Sigmoid colon (tissue), 7 donors: ENCODE measurements around the gene GPAT2. TPM values are rescaled to one million over a fixed set of nuclear protein-coding genes. Genes with fewer than 3 reads are reported as not detected.
"Not testable (repeated sequence)": the region's sequence is repeated elsewhere in the genome, so short reads cannot be mapped to it uniquely, and the experiment has no call there.

ENCODE experiments used
- DNase-seq: peaks from one replicate; pipeline ENCODE4 v3.0.0-alpha.2; 2019
- H3K27ac ChIP-seq, 4 donors: fragments of 200-600 bp; sonication (generic); one replicate each; pipeline ENCODE4 v1.5.1; 2016 to 2019; ENCODE audit warnings: mild to moderate bottlenecking in 1 of 4
- H3K27me3 ChIP-seq, 3 donors: fragments of 200-600 bp; sonication (generic); one replicate each; pipeline ENCODE4 v1.5.1; 2019; ENCODE audit warnings: mild to moderate bottlenecking in 1 of 3
- H3K36me3 ChIP-seq, 4 donors: fragments of 200-600 bp; sonication (generic); one replicate each; pipeline ENCODE4 v1.5.1; 2016 to 2019
- H3K4me1 ChIP-seq, 4 donors: fragments of 200-600 bp; sonication (generic); one replicate each; pipeline ENCODE4 v1.5.1; 2017 to 2019
- H3K4me3 ChIP-seq, 4 donors: fragments of 200-600 bp; sonication (generic); one replicate each; pipeline ENCODE4 v1.5.1; 2017 to 2019; ENCODE audit warnings: mild to moderate bottlenecking in 2 of 4, moderate library complexity in 1 of 4
- H3K9me3 ChIP-seq, 4 donors: fragments of 200-600 bp in 3 of 4; sonication (generic) in 3 of 4; one replicate each; pipeline versions ENCODE4 v1.5.1 to v1.6.1; 2013 to 2019
- EP300 ChIP-seq, 4 donors: sonication (generic); formaldehyde crosslinking; IDR thresholded peaks; one replicate each; pipeline ENCODE4 v1.6.1; 2017; ENCODE audit warnings: antibody characterized with exemption in 4 of 4
- POLR2A ChIP-seq, 2 donors: fragments of 450-650 bp; IDR thresholded peaks; one replicate each; pipeline ENCODE4 v1.6.1; 2016; ENCODE audit warnings: antibody characterized with exemption in 2 of 2, mild to moderate bottlenecking in 2 of 2, moderate library complexity in 2 of 2
- POLR2AphosphoS5 ChIP-seq, 4 donors: sonication (generic); formaldehyde crosslinking; IDR thresholded peaks; one replicate each; pipeline ENCODE4 v1.6.1; 2017; ENCODE audit warnings: antibody characterized with exemption in 4 of 4
- WGBS, 2 donors: extraction: QIAGEN DNeasy Blood & Tissue Kit; methylation state at CpG; one replicate each; pipeline ENCODE4 v1.1.7; 2013; 5-methylcytosine and 5-hydroxymethylcytosine counted together
- intact Hi-C: fragments of 100-400 bp; cut with DNase I; formaldehyde crosslinking; loops from one replicate; pipeline ENCODE4 v1.15.1; 2023
- polyA plus RNA-seq, 3 donors: library from polyadenylated mRNA; stranded (reverse); fragments of 200-250 nt; gene quantifications; one replicate each; pipeline ENCODE4 v1.2.3, GENCODE V29; 2013
- total RNA-seq, 4 donors: library from RNA; depleted of rRNA; stranded (reverse); fragments of >200 nt; gene quantifications; one replicate each; pipeline ENCODE4 v1.1.0, GENCODE V29; 2016
- TF ChIP-seq, protein P1 (sequence below), 4 experiments: fragments of 450-650 bp in 3 of 4; fragments of 200-600 bp in 1 of 4; IDR thresholded peaks; one replicate each; pipeline ENCODE4 v1.5.1; 2016 to 2019; ENCODE audit warnings: antibody characterized with exemption in 4 of 4, mild to moderate bottlenecking in 3 of 4, moderate library complexity in 2 of 4
- donor health status: healthy with polysubstance abuse.
- donor health status: Bipolar disorder and iron deficiency.
- donor health status: healthy.

The GPAT2 gene
- total and polyA plus RNA-seq, 7 donors, result 0.23 to 5.1 (median 1.8) TPM

DNA sequence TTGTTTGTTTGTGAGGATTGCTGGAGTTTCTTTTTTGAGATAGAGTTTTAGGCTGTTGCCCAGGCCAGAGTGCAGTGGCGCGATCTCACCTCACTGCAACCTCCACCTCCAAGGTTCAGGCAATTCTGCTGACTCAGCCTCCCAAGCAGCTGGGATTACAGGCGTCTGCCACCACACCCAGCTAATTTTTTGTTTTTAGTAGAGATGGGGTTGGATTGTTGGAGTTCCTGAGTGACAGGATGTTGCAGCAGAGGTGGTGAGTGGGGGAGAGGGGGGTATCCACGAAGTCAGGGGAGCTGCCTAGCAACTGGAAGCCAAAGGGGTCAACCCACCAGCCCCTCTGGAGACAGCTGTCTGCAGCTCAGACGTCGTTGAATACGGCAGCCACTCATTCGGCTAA, 35.2 kb upstream of the GPAT2 start:
- H3K4me3 ChIP-seq, H3K36me3 ChIP-seq, H3K27ac ChIP-seq, H3K27me3 ChIP-seq, DNase-seq, intact Hi-C loops, H3K9me3 ChIP-seq, H3K4me1 ChIP-seq: not testable (repeated sequence)
- 57 to 61% methylated on average over 6 of the region's 8 CpGs for WGBS, 2 donors

DNA sequence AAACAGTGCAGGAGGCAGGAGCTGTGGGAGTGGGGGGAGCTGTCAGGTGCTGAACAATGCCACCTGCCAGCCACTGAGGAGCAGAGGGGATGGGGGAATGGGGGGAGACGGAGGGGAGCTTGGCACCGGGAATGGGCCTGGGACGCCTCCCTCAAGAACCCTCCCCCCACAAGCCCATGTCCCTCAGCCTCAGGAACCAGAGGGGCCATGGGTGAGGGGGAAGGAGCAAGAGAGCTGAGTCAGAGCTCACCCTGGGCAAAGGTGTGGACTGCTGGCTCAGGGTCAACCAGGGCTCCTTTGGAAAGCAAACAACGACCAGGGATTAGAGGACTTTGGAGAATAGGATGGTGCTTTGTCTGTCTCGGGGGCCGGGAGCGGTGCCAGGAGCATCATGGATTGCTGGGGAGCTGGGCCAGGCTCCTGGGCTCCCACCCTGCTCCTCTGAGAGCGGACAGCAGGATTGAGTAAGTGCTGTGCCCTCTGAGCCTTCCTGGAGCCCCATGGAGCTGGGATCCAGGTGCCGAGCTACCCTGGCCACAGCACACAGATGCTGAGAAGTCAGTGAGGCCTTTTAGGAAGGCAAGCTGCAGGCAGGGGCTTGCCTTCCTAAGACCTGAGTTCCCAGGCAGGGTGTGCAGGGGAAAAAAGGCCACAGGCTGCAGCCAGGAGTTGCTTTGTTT, 33.3 kb upstream of the GPAT2 start:
- H3K36me3 ChIP-seq, H3K27ac ChIP-seq, H3K4me3 ChIP-seq, DNase-seq, H3K4me1 ChIP-seq, H3K27me3 ChIP-seq, H3K9me3 ChIP-seq, intact Hi-C loops: not testable (repeated sequence)
- WGBS, 2 donors, result 28 to 70% methylated on average over 9 of the region's 9 CpGs

DNA sequence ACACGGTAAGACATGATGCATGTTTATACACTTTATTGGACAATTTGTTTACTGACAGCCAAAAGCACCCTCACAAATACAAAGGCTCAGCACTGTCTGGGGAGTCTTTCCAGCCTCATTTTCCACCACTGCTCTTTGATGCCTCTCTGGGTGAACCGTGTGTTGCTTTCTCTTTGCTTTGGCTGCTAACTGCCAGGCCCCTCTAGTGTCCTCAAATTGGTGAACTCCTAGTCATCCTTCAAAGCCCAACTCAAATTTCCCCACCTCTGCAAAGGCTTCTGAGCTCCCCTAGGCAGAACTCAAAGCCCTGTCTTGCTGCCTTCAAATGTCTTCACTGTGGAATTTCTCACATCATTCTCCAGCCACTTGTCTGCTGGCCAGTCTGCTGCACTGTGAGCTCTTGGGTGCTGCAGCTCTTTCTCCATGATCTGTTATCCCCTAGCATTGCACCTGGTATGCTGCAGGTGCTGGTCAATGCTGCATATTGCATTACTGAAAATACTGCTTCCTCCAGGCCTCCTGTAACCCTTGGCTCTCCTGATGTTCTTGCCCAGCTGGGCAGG, 32.5 kb upstream of the GPAT2 start:
- H3K4me1 ChIP-seq, intact Hi-C loops: not testable (repeated sequence)
- WGBS, 2 donors, result 73 to 74% methylated on average over 2 of the region's 2 CpGs

DNA sequence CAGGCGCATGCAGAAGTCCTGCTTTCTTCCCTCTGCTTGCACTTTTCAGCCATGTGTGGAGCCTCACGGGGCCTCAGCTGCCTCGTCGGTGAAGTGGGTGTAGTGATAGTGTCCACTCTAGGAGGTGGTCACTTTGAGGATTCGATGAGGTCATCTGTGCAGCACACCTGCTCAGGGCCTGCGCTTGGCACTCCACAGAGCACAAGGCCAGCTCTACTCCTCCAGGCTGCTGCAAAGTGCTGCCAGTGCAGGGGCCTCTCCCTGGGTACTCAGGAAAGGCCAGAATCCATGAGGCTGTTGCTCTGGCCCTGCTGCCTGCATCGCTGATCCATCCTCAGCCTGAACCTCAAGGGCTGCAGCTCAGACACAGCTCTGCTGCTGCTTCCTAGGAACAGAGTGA, 31.8 kb upstream of the GPAT2 start:
- H3K27ac ChIP-seq, H3K27me3 ChIP-seq, H3K4me3 ChIP-seq, H3K36me3 ChIP-seq, H3K9me3 ChIP-seq, H3K4me1 ChIP-seq, DNase-seq, intact Hi-C loops: not testable (repeated sequence)
- WGBS, 2 donors, result 94% methylated on average over 5 of the region's 7 CpGs

More for the DNA sequence above, 32.5 kb upstream of the GPAT2 start:
- not testable (repeated sequence) for H3K36me3 ChIP-seq, H3K27me3 ChIP-seq, DNase-seq, H3K4me3 ChIP-seq, H3K9me3 ChIP-seq, H3K27ac ChIP-seq

DNA sequence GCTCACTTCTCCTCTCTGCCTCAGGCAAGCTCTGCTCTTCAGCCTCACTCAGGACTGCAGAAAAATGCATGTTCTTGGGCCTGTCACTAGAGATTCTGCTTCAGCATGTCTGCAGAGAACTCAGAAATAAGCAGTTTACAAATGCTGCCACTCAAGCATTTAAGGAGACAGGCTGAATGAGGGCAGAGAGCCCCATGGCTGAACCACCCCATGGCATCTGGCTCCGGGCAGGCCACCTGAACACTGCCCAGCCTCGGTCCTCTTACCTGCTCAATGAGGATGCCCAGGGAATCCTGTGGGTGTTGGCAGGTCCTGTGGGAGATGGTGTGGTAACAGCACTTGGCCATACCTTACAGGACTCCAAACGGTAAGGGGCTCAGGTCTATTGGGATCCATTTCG, 31.2 kb upstream of the GPAT2 start:
- H3K27me3 ChIP-seq, H3K4me1 ChIP-seq, H3K27ac ChIP-seq, intact Hi-C loops, DNase-seq, H3K36me3 ChIP-seq, H3K4me3 ChIP-seq, H3K9me3 ChIP-seq: not testable (repeated sequence)
- WGBS, 2 donors, result 88 to 89% methylated on average over 4 of the region's 4 CpGs

DNA sequence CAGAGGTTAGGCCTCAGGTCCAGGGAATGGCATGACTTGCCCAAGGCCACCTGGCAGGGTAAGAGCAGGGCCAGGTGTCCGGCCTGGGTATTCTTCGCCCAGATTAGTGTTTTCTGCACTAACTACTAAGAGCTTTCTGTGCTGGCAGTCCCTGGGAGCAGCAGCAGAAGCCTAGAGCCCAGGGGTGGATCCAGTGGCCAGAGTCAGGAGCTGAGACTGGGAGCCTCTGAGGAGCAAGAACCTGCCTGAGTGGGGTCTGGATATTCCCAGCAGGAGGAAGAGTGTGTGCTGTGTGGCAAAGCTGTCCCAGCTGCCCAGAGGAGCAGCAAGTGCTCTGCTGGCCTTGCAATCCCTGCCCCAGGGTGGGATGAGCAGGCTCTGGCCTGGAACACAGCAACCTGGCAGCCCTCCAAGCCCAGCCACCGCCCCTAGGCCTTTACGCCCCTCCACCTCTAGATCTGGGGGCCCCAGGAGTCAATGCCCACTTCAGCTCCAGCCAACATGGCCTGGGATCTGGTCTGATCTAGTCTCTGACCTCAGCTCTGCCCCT, 30.7 kb upstream of the GPAT2 start:
- H3K4me3 ChIP-seq, result no peak overlapping the region
- intact Hi-C loops, result no loop called here
- H3K36me3 ChIP-seq, result no peaks in the 10 kb centered on the region
- no peak for TF ChIP-seq EP300 (IDR thresholded peaks at IDR 0.05)
- TF ChIP-seq POLR2A (IDR thresholded peaks at IDR 0.05), result no peak
- no peak for TF ChIP-seq POLR2AphosphoS5 (IDR thresholded peaks at IDR 0.05)
- TF ChIP-seq, protein P1, sequence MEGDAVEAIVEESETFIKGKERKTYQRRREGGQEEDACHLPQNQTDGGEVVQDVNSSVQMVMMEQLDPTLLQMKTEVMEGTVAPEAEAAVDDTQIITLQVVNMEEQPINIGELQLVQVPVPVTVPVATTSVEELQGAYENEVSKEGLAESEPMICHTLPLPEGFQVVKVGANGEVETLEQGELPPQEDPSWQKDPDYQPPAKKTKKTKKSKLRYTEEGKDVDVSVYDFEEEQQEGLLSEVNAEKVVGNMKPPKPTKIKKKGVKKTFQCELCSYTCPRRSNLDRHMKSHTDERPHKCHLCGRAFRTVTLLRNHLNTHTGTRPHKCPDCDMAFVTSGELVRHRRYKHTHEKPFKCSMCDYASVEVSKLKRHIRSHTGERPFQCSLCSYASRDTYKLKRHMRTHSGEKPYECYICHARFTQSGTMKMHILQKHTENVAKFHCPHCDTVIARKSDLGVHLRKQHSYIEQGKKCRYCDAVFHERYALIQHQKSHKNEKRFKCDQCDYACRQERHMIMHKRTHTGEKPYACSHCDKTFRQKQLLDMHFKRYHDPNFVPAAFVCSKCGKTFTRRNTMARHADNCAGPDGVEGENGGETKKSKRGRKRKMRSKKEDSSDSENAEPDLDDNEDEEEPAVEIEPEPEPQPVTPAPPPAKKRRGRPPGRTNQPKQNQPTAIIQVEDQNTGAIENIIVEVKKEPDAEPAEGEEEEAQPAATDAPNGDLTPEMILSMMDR (IDR thresholded peaks at IDR 0.05), result no peak
- no peaks in the 10 kb centered on the region for H3K4me1 ChIP-seq
- no peak overlapping the region for H3K27ac ChIP-seq
- no peaks in the 10 kb centered on the region for H3K9me3 ChIP-seq
- H3K27me3 ChIP-seq, result no peaks in the 10 kb centered on the region
- DNase-seq, result no peak
- 70 to 88% methylated on average over 4 of the region's 4 CpGs for WGBS, 2 donors

DNA sequence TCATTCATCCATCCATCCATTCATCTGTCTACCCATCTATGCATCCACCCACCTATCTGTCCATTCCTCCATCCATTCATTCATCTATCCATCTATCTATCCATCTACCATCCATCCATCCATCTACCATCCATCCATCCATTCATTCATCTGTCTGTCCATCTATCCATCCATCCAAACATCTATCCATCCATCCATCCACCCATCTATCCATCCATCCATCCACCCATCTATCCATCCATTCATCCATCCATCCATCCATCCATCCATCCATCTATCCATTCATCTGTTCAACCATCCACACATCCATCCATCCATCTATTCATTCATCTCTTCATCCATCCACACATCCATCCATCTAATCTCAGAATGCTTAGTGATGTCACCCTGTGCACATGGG, 30.0 kb upstream of the GPAT2 start:
- H3K9me3 ChIP-seq, H3K36me3 ChIP-seq, H3K4me1 ChIP-seq, DNase-seq, H3K4me3 ChIP-seq, H3K27me3 ChIP-seq, intact Hi-C loops, H3K27ac ChIP-seq: not testable (repeated sequence)

DNA sequence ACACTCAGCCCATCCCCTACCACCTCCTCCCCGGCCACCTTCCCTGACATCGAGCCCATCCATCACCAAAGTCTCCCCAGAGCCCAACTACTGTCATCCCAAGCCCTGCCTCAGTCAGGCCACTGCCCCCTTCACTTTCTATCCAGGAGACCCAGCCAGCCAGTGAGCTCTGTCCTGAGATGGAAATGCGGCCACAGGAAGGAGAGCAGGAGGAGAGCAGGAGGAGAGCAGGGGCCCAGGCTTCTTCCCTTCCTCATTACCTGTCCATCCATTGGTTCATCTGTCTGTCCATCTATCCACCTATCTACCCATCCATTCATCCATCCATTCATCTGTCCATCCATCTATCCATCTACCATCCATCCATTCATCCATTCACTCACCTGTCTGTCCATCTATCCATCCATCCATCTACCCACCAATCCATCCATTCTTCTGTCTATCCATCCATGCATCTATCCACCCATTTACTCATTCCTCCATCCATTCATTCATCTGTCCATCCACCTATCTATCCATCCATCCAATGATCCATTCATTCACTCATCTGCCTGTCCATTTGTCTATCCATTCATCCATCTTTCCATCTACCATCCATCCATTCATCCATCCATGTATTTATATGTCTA, 29.4 kb upstream of the GPAT2 start:
- H3K4me1 ChIP-seq, intact Hi-C loops, H3K27me3 ChIP-seq, H3K27ac ChIP-seq, H3K36me3 ChIP-seq, DNase-seq, H3K4me3 ChIP-seq, H3K9me3 ChIP-seq: not testable (repeated sequence)
- WGBS, 2 donors, result 96 to 97% methylated on average over 1 of the region's 3 CpGs

DNA sequence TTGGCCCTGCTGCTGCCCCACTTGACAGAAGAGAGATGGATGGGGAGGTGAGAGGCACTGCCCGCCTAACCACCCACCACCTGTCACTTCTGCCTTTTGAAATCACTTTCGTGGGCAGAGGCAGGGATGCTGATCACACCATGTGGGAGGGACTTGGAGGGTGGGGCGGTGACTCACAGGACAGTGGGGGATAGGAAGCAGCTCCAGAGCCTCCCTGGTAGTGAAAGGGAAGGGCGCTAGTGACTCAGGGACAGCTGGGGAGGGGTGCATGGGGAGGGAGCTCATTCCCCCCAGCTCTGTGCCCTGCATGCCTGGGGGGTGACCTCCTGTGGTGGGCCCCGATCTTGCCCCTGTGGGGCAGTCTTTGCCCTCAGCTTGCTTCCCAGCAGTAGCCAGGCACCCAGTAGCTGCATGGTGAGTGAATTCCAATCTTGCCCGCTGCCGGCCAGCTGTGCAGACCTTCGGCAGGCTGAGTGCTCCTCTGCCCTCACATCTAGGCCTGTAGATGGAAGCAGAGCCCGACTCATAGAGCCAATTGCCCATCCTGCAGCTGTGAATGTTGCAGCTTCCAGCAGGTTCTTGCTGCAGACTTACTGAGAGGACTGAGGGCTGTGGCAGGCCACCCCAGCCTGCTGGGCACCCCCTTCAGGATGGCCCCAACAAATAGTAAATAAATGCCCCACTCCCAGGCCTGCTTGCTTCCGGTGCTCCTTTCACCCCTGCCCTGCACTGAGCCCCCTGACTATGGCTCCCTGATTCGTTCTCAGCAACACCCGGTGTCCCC, 28.6 kb upstream of the GPAT2 start:
- DNase-seq, H3K4me1 ChIP-seq, H3K36me3 ChIP-seq, H3K4me3 ChIP-seq, H3K27me3 ChIP-seq, intact Hi-C loops, H3K27ac ChIP-seq, H3K9me3 ChIP-seq: not testable (repeated sequence)
- 63 to 68% methylated on average over 10 to 11 of the region's 12 CpGs for WGBS, 2 donors

DNA sequence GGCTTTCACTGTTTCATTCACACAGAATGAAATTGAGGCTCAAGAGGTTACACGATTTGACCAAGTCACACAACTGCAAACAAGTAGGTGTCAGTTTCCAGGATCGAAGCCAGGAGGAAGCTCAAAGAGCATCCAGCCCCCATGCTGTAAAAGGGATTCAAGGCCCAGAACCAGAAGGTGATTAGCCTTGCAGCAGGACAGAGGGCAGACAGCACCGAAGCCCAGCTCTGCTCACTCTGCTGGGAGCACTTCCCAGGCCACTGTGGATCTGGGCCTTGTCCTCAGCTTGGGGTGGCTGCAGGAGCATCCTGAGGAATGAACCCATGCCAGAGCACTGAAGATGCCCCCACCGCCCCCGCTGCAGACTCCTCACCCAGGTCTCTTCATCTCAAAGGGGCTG, 27.8 kb upstream of the GPAT2 start:
- H3K27ac ChIP-seq, intact Hi-C loops, H3K4me1 ChIP-seq, H3K36me3 ChIP-seq, H3K9me3 ChIP-seq, H3K4me3 ChIP-seq, DNase-seq, H3K27me3 ChIP-seq: not testable (repeated sequence)
- 81 to 90% methylated on average over 3 of the region's 5 CpGs for WGBS, 2 donors

DNA sequence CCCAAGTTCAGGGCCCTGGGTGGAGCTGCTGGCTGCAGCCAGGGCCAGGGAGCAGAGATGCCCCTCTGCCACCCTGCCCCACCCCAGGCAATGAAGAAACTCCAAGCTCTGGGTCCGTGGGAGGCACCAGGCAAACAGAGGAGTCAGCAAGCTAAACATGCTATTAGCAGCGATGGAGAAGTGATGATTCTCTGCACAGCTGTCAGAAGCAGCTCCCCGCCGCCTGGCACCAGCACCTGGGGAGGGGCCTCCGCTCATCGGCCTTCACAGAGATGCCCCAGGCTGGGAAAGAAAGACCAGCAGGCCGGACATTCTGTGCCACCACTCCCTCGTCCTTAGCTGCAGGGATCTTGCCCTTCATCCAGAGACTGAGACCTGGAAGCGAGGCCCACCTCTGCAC, 27.2 kb upstream of the GPAT2 start:
- H3K9me3 ChIP-seq, H3K27me3 ChIP-seq, H3K4me3 ChIP-seq, H3K36me3 ChIP-seq, DNase-seq, H3K27ac ChIP-seq, H3K4me1 ChIP-seq, intact Hi-C loops: not testable (repeated sequence)
- 87 to 91% methylated on average over 9 of the region's 9 CpGs for WGBS, 2 donors
